Measurements from ENCODE around the gene CACNA1H. TPM values are rescaled to one million over a fixed set of nuclear protein-coding genes. Genes with fewer than 3 reads are reported as not detected.

The CACNA1H gene
- total RNA-seq, 1 experiment from 2014 or later, result 19.7 TPM

DNA sequence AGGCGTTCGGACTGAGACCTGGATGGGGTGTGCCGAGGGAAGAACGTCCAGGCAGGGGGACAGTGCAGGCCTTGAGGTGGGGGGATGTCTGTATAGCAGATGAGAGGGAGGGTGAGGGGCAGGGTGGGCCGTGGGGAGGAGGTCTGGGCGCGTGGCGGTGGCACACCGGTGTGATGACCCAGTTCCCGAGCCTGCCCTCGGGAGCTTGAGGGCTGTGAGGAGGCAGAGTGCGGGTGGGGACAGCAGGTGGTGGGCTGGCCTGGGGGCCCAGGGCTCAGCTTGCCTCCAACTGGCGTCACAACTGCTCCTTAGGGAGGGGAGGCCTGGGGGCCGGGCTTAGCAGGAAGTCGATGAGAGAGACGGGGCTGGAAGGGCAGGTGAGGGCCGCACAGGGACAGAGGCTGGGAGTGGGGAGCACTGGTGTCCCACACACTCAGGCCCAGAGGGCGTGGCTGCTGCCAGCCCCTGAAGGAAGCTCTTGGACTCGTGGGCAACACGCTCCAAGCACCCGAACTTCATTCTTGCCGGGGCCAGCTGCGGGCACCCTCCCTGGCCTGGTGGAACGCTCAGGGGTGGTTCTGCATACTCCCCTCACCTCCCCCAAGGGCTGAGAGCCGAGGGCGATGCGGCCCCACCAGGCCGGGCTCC lies 6.5 kb downstream of the CACNA1H start:
- POLR2A ChIA-PET (ENCODE audit: low non-redundant PET), result interaction anchor here (0.5 kb wide), 1 partner anchor 9 kb away, joined by 9 read pairs; no protein-coding TSS in a partner anchor
- no peaks in the 10 kb centered on the region for H3K36me3 ChIP-seq (ENCODE audit: insufficient read depth, low read length, poor library complexity, severe bottlenecking)
- BruUV-seq (replicated peaks), result no TSS peak
- no peaks in the 10 kb centered on the region for H3K9me3 ChIP-seq (ENCODE audit: low read depth, low read length, poor library complexity, severe bottlenecking)
- H3K4me3 ChIP-seq (ENCODE audit: low read depth, low read length, poor library complexity, severe bottlenecking), result no peak overlapping the region
- no peaks in the 10 kb centered on the region for H3K27me3 ChIP-seq (replicated peaks; ENCODE audit: insufficient read depth, low read depth, low read length, poor library complexity)
- no peak for DNase-seq (ENCODE audit: low spot score)
- H3K4me1 ChIP-seq (ENCODE audit: insufficient read depth, low read length, poor library complexity, severe bottlenecking), result peaks cover 50% of the 10 kb centered on the region
- H3K27ac ChIP-seq (ENCODE audit: low read depth, low read length, poor library complexity, severe bottlenecking), result peak overlapping the region; percentile 57
- no peak for TF ChIP-seq EZH2 (IDR thresholded peaks at IDR 0.05; ENCODE audit: borderline replicate concordance, low read depth, low read length, poor library complexity, severe bottlenecking)
- intact Hi-C loops (cut with micrococcal nuclease; ENCODE audit: unreplicated experiment), result no loop called here
- CTCF ChIA-PET, result no interaction called here

DNA sequence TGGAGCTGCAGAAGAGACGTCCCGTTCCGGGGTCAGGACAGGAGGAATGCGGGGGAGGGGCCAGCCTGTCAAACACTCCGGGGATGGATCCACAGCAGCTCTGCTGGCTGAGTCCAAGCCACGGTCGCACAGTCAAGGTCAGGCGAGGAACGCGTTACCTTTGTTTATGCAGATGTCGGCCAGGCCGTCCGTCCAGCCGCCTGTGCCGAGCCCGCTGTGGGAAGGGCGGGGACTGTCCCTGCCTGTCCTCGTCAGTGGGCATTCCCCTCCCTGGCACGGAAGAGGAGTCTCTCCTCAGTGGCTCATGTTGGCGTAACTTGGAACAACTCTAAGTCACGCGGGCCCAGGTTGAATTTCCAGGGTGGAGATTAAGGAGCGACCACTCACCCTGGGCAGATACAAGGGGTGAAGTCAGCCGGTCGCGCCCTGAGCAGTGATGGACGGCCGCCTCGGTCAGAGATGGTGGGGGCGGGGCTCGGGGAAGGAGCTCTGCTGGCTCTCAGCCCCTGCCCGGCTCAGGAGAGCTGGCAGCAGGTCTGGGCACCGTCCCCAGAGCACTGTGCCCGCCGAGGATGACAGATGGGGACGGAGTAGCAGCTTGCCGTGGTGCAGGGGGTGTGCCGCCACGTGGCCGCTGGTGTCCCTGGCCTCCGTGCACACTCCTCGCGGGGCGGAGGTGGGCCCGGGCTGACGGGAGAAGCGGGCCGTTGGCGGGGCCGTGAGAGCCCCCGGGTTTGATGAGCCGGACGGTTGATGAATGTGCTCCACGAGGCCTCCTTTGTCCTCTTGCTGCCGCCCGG lies 7.3 kb downstream of the CACNA1H start:
- Histone ChIP-seq H3K9me3 (ENCODE audit: low read depth, low read length, poor library complexity, severe bottlenecking) (no peaks in the 10 kb centered on the region), H3K27me3 (replicated peaks; ENCODE audit: insufficient read depth, low read depth, low read length, poor library complexity) (no peaks in the 10 kb centered on the region), H3K27ac (ENCODE audit: low read depth, low read length, poor library complexity, severe bottlenecking) (no peak overlapping the region), H3K4me1 (ENCODE audit: insufficient read depth, low read length, poor library complexity, severe bottlenecking) (peaks cover 44% of the 10 kb centered on the region), H3K4me3 (ENCODE audit: low read depth, low read length, poor library complexity, severe bottlenecking) (no peak overlapping the region), H3K36me3 (ENCODE audit: insufficient read depth, low read length, poor library complexity, severe bottlenecking) (no peaks in the 10 kb centered on the region)
- intact Hi-C loops (cut with micrococcal nuclease; ENCODE audit: unreplicated experiment), result no loop called here
- BruUV-seq (replicated peaks), result no TSS peak
- ChIA-PET POLR2A (ENCODE audit: low non-redundant PET) (no interaction called here), CTCF (no interaction called here)
- no peak for TF ChIP-seq EZH2 (IDR thresholded peaks at IDR 0.05; ENCODE audit: borderline replicate concordance, low read depth, low read length, poor library complexity, severe bottlenecking)
- TF ChIP-seq, protein P1, sequence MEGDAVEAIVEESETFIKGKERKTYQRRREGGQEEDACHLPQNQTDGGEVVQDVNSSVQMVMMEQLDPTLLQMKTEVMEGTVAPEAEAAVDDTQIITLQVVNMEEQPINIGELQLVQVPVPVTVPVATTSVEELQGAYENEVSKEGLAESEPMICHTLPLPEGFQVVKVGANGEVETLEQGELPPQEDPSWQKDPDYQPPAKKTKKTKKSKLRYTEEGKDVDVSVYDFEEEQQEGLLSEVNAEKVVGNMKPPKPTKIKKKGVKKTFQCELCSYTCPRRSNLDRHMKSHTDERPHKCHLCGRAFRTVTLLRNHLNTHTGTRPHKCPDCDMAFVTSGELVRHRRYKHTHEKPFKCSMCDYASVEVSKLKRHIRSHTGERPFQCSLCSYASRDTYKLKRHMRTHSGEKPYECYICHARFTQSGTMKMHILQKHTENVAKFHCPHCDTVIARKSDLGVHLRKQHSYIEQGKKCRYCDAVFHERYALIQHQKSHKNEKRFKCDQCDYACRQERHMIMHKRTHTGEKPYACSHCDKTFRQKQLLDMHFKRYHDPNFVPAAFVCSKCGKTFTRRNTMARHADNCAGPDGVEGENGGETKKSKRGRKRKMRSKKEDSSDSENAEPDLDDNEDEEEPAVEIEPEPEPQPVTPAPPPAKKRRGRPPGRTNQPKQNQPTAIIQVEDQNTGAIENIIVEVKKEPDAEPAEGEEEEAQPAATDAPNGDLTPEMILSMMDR (conservative IDR thresholded peaks at IDR 0.05; ENCODE audit: low read depth, low read length), result no peak
- no peak for DNase-seq (ENCODE audit: low spot score)

- CTCF ChIA-PET, result no interaction called here
- Histone ChIP-seq H3K4me3 (ENCODE audit: low read depth, low read length, poor library complexity, severe bottlenecking) (no peak overlapping the region), H3K27me3 (replicated peaks; ENCODE audit: insufficient read depth, low read depth, low read length, poor library complexity) (no peaks in the 10 kb centered on the region), H3K27ac (ENCODE audit: low read depth, low read length, poor library complexity, severe bottlenecking) (no peak overlapping the region), H3K36me3 (ENCODE audit: insufficient read depth, low read length, poor library complexity, severe bottlenecking) (no peaks in the 10 kb centered on the region), H3K9me3 (ENCODE audit: low read depth, low read length, poor library complexity, severe bottlenecking) (no peaks in the 10 kb centered on the region), H3K4me1 (ENCODE audit: insufficient read depth, low read length, poor library complexity, severe bottlenecking) (peaks cover 44% of the 10 kb centered on the region)
- BruUV-seq (replicated peaks), result no TSS peak
- intact Hi-C loops (cut with micrococcal nuclease; ENCODE audit: unreplicated experiment), result no loop called here
- no peak for DNase-seq (ENCODE audit: low spot score)
- no peak for TF ChIP-seq EZH2 (IDR thresholded peaks at IDR 0.05; ENCODE audit: borderline replicate concordance, low read depth, low read length, poor library complexity, severe bottlenecking)
- TF ChIP-seq, protein P1 (conservative IDR thresholded peaks at IDR 0.05; ENCODE audit: low read depth, low read length), result no peak
- POLR2A ChIA-PET (ENCODE audit: low non-redundant PET), result no interaction called here
Observed at GRCh38 chr16:1160773-1161348, 8.0 kb downstream of the CACNA1H start.

Measured in A673 (cell line).